Measurements from ENCODE around the gene ETV3L. TPM values are rescaled to one million over a fixed set of nuclear protein-coding genes. Genes with fewer than 3 reads are reported as not detected.
"Not testable (repeated sequence)": the region's sequence is repeated elsewhere in the genome, so short reads cannot be mapped to it uniquely, and the experiment has no call there.

ETV3L gene
- total RNA-seq, 2 donors from 2014 or later = not detected

GRCh38 chr1:157069601-157070000, 30.0 kb downstream of the ETV3L start:
- WGBS, 2 donors = 71 to 79% methylated on average over 2 of the region's 2 CpGs
- ATAC-seq (no peak), DNase-seq (no peak)
- Histone ChIP-seq H3K4me3 (no peak overlapping the region), H3K36me3 (replicated peaks in 1 of 2; ENCODE audit: insufficient read depth in 1 of 2, low read depth in 2 of 2) (no peaks in the 10 kb centered on the region), H3K27me3 (no peaks in the 10 kb centered on the region), H3K27ac (no peak overlapping the region), H3K9me3 (no peaks in the 10 kb centered on the region), H3K4me1 (peaks cover 7% of the 10 kb centered on the region)
- intact Hi-C loops (cut with DNase I) = loop anchor here (10.0 kb wide), 1 partner anchor 65 kb away; no protein-coding TSS in a partner anchor
- TF ChIP-seq, protein P1, sequence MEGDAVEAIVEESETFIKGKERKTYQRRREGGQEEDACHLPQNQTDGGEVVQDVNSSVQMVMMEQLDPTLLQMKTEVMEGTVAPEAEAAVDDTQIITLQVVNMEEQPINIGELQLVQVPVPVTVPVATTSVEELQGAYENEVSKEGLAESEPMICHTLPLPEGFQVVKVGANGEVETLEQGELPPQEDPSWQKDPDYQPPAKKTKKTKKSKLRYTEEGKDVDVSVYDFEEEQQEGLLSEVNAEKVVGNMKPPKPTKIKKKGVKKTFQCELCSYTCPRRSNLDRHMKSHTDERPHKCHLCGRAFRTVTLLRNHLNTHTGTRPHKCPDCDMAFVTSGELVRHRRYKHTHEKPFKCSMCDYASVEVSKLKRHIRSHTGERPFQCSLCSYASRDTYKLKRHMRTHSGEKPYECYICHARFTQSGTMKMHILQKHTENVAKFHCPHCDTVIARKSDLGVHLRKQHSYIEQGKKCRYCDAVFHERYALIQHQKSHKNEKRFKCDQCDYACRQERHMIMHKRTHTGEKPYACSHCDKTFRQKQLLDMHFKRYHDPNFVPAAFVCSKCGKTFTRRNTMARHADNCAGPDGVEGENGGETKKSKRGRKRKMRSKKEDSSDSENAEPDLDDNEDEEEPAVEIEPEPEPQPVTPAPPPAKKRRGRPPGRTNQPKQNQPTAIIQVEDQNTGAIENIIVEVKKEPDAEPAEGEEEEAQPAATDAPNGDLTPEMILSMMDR (IDR thresholded peaks at IDR 0.05) = no peak
- no peak for TF ChIP-seq POLR2A (IDR thresholded peaks at IDR 0.05)

- H3K27ac ChIP-seq; H3K27me3 ChIP-seq; H3K9me3 ChIP-seq; H3K4me1 ChIP-seq; ATAC-seq; intact Hi-C loops (cut with DNase I); DNase-seq; H3K36me3 ChIP-seq (replicated peaks in 1 of 2; ENCODE audit: insufficient read depth in 1 of 2, low read depth in 2 of 2); H3K4me3 ChIP-seq: not testable (repeated sequence)
- 45 to 51% methylated on average over 3 of the region's 3 CpGs for WGBS, 2 donors
Observed at GRCh38 chr1:157059241-157059640, 40.4 kb downstream of the ETV3L start.

DNA sequence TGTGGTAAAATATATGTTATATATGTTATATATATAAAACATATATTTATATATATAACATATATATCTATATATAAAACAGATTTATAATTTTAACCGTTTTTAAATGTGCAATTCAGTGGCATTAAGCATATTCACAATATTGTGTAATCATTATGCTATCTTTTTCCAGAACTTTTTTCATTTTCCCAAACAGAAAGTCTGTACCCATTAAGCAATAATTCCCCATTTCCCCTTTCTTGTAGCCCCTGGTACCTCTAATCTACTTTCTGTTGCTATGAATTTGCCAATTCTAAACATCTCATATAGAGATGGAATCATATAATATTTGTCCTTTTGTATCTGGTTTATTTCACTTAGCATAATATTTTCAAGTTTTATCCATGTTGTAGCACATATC, 43.3 kb downstream of the ETV3L start:
- WGBS, 2 donors = 40 to 42% methylated on average over 1 of the region's 1 CpG
- intact Hi-C loops (cut with DNase I) = no loop called here
- Histone ChIP-seq H3K27me3 (no peaks in the 10 kb centered on the region), H3K27ac (no peak overlapping the region), H3K4me3 (no peak overlapping the region), H3K9me3 (no peaks in the 10 kb centered on the region), H3K4me1 (no peaks in the 10 kb centered on the region), H3K36me3 (replicated peaks in 1 of 2; ENCODE audit: insufficient read depth in 1 of 2, low read depth in 2 of 2) (no peaks in the 10 kb centered on the region)
- TF ChIP-seq, protein P1 (IDR thresholded peaks at IDR 0.05) = no peak
- no peak for TF ChIP-seq POLR2A (IDR thresholded peaks at IDR 0.05)
- ATAC-seq (no peak), DNase-seq (no peak)

GRCh38 chr1:157055729-157056128, 43.9 kb downstream of the ETV3L start:
- intact Hi-C loops (cut with DNase I); H3K27me3 ChIP-seq; ATAC-seq; H3K9me3 ChIP-seq; H3K4me1 ChIP-seq; H3K27ac ChIP-seq; DNase-seq; H3K36me3 ChIP-seq (replicated peaks in 1 of 2; ENCODE audit: insufficient read depth in 1 of 2, low read depth in 2 of 2); H3K4me3 ChIP-seq: not testable (repeated sequence)
- WGBS, 2 donors = 78 to 87% methylated on average over 5 of the region's 5 CpGs

DNA sequence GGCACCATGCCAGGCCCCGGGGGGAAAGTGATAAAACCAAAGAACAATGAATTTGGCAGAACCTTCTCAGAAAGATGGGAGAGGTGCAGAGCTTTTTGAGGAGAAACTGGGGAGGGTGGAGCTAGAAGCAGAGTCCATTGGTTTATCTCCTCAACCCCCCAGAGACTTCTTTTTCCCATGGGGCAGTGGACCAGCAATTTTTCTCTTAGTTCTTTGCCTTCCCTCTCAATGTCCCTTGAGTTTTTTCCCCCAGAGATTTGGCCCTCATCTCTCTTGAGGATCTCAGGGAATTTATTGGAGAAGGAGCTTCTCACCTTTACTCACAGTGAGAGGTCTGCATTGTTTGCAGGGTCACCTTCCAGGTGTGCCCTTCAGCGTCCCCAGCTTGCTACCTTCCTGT, 48.8 kb downstream of the ETV3L start:
- Histone ChIP-seq H3K4me3 (no peak overlapping the region), H3K9me3 (no peaks in the 10 kb centered on the region), H3K27me3 (no peaks in the 10 kb centered on the region), H3K4me1 (peaks cover 6% of the 10 kb centered on the region), H3K27ac (no peak overlapping the region), H3K36me3 (replicated peaks in 1 of 2; ENCODE audit: insufficient read depth in 1 of 2, low read depth in 2 of 2) (no peaks in the 10 kb centered on the region)
- intact Hi-C loops (cut with DNase I) = no loop called here
- 28 to 36% methylated on average over 2 of the region's 2 CpGs for WGBS, 2 donors
- DNase-seq (no peak), ATAC-seq (no peak)
- TF ChIP-seq POLR2A (IDR thresholded peaks at IDR 0.05) = no peak
- TF ChIP-seq, protein P1 (IDR thresholded peaks at IDR 0.05) = no peak

- Histone ChIP-seq H3K4me3 (no peak overlapping the region), H3K4me1 (peaks cover 34% of the 10 kb centered on the region), H3K36me3 (replicated peaks in 1 of 2; ENCODE audit: insufficient read depth in 1 of 2, low read depth in 2 of 2) (no peaks in the 10 kb centered on the region), H3K27me3 (no peaks in the 10 kb centered on the region), H3K9me3 (no peaks in the 10 kb centered on the region), H3K27ac (peak overlapping the region in 1 of 4 donors; percentile 92)
- DNase-seq (no peak), ATAC-seq (no peak)
- intact Hi-C loops (cut with DNase I) = no loop called here
- TF ChIP-seq, protein P1 (IDR thresholded peaks at IDR 0.05) = no peak
- TF ChIP-seq POLR2A (IDR thresholded peaks at IDR 0.05) = no peak
- WGBS, 2 donors = 15 to 19% methylated on average over 2 of the region's 2 CpGs
Observed at GRCh38 chr1:157047062-157047410, 52.6 kb downstream of the ETV3L start.

Data from body of pancreas (tissue), 4 donors.